Peyer's patch (tissue), 4 donors: ENCODE data around the gene MLPH. TPM values are rescaled to one million over a fixed set of nuclear protein-coding genes. Genes with fewer than 3 reads are reported as not detected.

Source experiments
- DNase-seq, 3 donors: peaks; one replicate each; pipeline ENCODE4 v3.0.0-alpha.2; 2017 to 2019
- H3K27ac ChIP-seq, 4 donors: fragments of 200-600 bp; sonication (generic); one replicate each; pipeline ENCODE4 v1.5.1; 2016 to 2019
- H3K27me3 ChIP-seq, 2 donors: fragments of 200-600 bp; sonication (generic); one replicate each; pipeline ENCODE4 v1.5.1; 2019
- H3K36me3 ChIP-seq, 3 donors: fragments of 200-600 bp; sonication (generic); one replicate each; pipeline ENCODE4 v1.5.1; 2016 to 2019
- H3K4me1 ChIP-seq, 4 donors: fragments of 200-600 bp; sonication (generic); one replicate each; pipeline ENCODE4 v1.5.1; 2016 to 2019
- H3K4me3 ChIP-seq, 4 donors: fragments of 200-600 bp; sonication (generic); 1 replicate in 3 of 4; 2 replicates in 1 of 4; pipeline ENCODE4 v1.5.1; 2016 to 2019; ENCODE audit warnings: mild to moderate bottlenecking in 1 of 4
- H3K9me3 ChIP-seq, 4 donors: fragments of 200-600 bp; sonication (generic); one replicate each; pipeline ENCODE4 v1.5.1; 2016 to 2019; ENCODE audit warnings: mild to moderate bottlenecking in 1 of 4
- CTCF ChIP-seq, 6 experiments: fragments of 450-650 bp in 4 of 6; fragments of 200-600 bp in 2 of 6; sonication (generic) in 1 of 6; IDR thresholded peaks; one replicate each; pipeline ENCODE4 v1.5.1; 2017 to 2019; ENCODE audit warnings: antibody characterized with exemption in 6 of 6, mild to moderate bottlenecking in 3 of 6, moderate library complexity in 1 of 6
- POLR2A ChIP-seq, 2 donors: fragments of 450-650 bp; IDR thresholded peaks; one replicate each; pipeline ENCODE4 v1.5.1; 2017; ENCODE audit warnings: antibody characterized with exemption in 2 of 2, mild to moderate bottlenecking in 2 of 2, moderate library complexity in 2 of 2
- total RNA-seq, 4 donors: library from RNA; depleted of rRNA; stranded (reverse); fragments of >200 nt; gene quantifications; one replicate each; pipeline ENCODE4 v1.1.0, GENCODE V29; 2016

The MLPH gene
- total RNA-seq, 4 donors from 2014 or later = 82.5 to 195 (median 116) TPM

GRCh38 chr2:237490009-237490711, 3.1 kb downstream of the MLPH start:
- Histone ChIP-seq H3K9me3 (peaks cover 0 to 12% (median 0%) of the 10 kb centered on the region in 4 donors), H3K4me3 (no peak overlapping the region), H3K4me1 (peaks cover 0 to 18% (median 0%) of the 10 kb centered on the region in 4 donors), H3K27ac (peak overlapping the region in 2 of 4 donors; percentile 67 to 68), H3K36me3 (no peaks in the 10 kb centered on the region), H3K27me3 (peaks cover 0 to 9% of the 10 kb centered on the region in 2 donors)
- DNase-seq = no peak
- TF ChIP-seq POLR2A (IDR thresholded peaks at IDR 0.05) (no peak), CTCF (IDR thresholded peaks at IDR 0.05) (no peak)

- TF ChIP-seq CTCF (IDR thresholded peaks at IDR 0.05) (no peak), POLR2A (IDR thresholded peaks at IDR 0.05) (no peak)
- H3K9me3 ChIP-seq = peaks cover 0 to 12% (median 0%) of the 10 kb centered on the region in 4 donors
- no peaks in the 10 kb centered on the region for H3K36me3 ChIP-seq
- H3K27ac ChIP-seq = no peak overlapping the region
- H3K4me1 ChIP-seq = peaks cover 0 to 18% (median 0%) of the 10 kb centered on the region in 4 donors
- H3K27me3 ChIP-seq = peaks cover 0 to 9% of the 10 kb centered on the region in 2 donors
- no peak overlapping the region for H3K4me3 ChIP-seq
- no peak for DNase-seq
Measured at GRCh38 chr2:237490795-237491194, 3.7 kb downstream of the MLPH start.

- H3K4me3 ChIP-seq = no peak overlapping the region
- no peak overlapping the region for H3K27ac ChIP-seq
- peaks cover 0 to 13% (median 0%) of the 10 kb centered on the region in 4 donors for H3K4me1 ChIP-seq
- peak in 1 of 3 donors; percentile 36 for DNase-seq
- no peaks in the 10 kb centered on the region for H3K36me3 ChIP-seq
- peaks cover 0 to 12% (median 0%) of the 10 kb centered on the region in 4 donors for H3K9me3 ChIP-seq
- no peak for TF ChIP-seq CTCF (IDR thresholded peaks at IDR 0.05)
- no peak for TF ChIP-seq POLR2A (IDR thresholded peaks at IDR 0.05)
- H3K27me3 ChIP-seq = peaks cover 0 to 7% of the 10 kb centered on the region in 2 donors
Measured at GRCh38 chr2:237491515-237492118, 4.6 kb downstream of the MLPH start.

- H3K36me3 ChIP-seq = no peaks in the 10 kb centered on the region
- H3K27me3 ChIP-seq = peaks cover 0 to under 1% of the 10 kb centered on the region in 2 donors
- no peak for TF ChIP-seq CTCF (IDR thresholded peaks at IDR 0.05)
- no peak for TF ChIP-seq POLR2A (IDR thresholded peaks at IDR 0.05)
- peaks cover 0 to 6% (median 0%) of the 10 kb centered on the region in 4 donors for H3K4me1 ChIP-seq
- H3K27ac ChIP-seq = no peak overlapping the region
- H3K9me3 ChIP-seq = peaks cover 0 to 12% (median 0%) of the 10 kb centered on the region in 4 donors
- peak in 1 of 3 donors; percentile 31 for DNase-seq
- H3K4me3 ChIP-seq = no peak overlapping the region
Measured at GRCh38 chr2:237492137-237492890, 5.3 kb downstream of the MLPH start.

- Histone ChIP-seq H3K36me3 (no peaks in the 10 kb centered on the region), H3K27ac (no peak overlapping the region), H3K4me1 (peaks cover 0 to 4% (median 0%) of the 10 kb centered on the region in 4 donors), H3K4me3 (no peak overlapping the region), H3K9me3 (peaks cover 0 to 12% (median 0%) of the 10 kb centered on the region in 4 donors), H3K27me3 (no peaks in the 10 kb centered on the region)
- TF ChIP-seq CTCF (IDR thresholded peaks at IDR 0.05) (no peak), POLR2A (IDR thresholded peaks at IDR 0.05) (no peak)
- no peak for DNase-seq
Measured at GRCh38 chr2:237494066-237494465, 7.0 kb downstream of the MLPH start.
